MM.1S (cell line): Measurements from ENCODE around the gene NDUFAF2.

Experiments used
- CTCF ChIP-seq: fragments of 300-600 bp; sonication (generic); IDR thresholded peaks from 2 replicates; pipeline ENCODE4 v1.5.1; 2016; ENCODE audit warnings: antibody characterized with exemption, low read length, mixed read lengths
- EZH2 ChIP-seq: fragments of 300-600 bp; sonication (generic); optimal IDR thresholded peaks from 2 replicates; pipeline ENCODE3; 2017; ENCODE audit warnings: low read depth, mild to moderate bottlenecking, antibody characterized with exemption, low read length, mixed read lengths

GRCh38 chr5:61071526-61071925 lies 126.5 kb downstream of the NDUFAF2 start:
- TF ChIP-seq CTCF (no peak), EZH2 (no peak)
